GM12801 (cell line): ENCODE measurements around the gene ATG5.

ENCODE experiments used
- TF ChIP-seq, protein P1 (sequence below): IDR thresholded peaks from one replicate; pipeline ENCODE4 v1.5.1; 2011; ENCODE audit warnings: control low read depth; ENCODE audit not compliant: insufficient read length; ENCODE audit errors: extremely low read depth

The ATG5 gene

GRCh38 chr6:106206905-106207304 is 118.7 kb downstream of the ATG5 start:
- TF ChIP-seq, protein P1, sequence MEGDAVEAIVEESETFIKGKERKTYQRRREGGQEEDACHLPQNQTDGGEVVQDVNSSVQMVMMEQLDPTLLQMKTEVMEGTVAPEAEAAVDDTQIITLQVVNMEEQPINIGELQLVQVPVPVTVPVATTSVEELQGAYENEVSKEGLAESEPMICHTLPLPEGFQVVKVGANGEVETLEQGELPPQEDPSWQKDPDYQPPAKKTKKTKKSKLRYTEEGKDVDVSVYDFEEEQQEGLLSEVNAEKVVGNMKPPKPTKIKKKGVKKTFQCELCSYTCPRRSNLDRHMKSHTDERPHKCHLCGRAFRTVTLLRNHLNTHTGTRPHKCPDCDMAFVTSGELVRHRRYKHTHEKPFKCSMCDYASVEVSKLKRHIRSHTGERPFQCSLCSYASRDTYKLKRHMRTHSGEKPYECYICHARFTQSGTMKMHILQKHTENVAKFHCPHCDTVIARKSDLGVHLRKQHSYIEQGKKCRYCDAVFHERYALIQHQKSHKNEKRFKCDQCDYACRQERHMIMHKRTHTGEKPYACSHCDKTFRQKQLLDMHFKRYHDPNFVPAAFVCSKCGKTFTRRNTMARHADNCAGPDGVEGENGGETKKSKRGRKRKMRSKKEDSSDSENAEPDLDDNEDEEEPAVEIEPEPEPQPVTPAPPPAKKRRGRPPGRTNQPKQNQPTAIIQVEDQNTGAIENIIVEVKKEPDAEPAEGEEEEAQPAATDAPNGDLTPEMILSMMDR: no peak

- TF ChIP-seq, protein P1: no peak
Observed at GRCh38 chr6:106204961-106205360, 120.6 kb downstream of the ATG5 start.

- TF ChIP-seq, protein P1: no peak
Observed at GRCh38 chr6:106199998-106200397, 125.6 kb downstream of the ATG5 start.

- TF ChIP-seq, protein P1: no peak
Observed at GRCh38 chr6:106199331-106199730, 126.2 kb downstream of the ATG5 start.

GRCh38 chr6:106197441-106197840 is 128.1 kb downstream of the ATG5 start:
- TF ChIP-seq, protein P1: no peak

DNA sequence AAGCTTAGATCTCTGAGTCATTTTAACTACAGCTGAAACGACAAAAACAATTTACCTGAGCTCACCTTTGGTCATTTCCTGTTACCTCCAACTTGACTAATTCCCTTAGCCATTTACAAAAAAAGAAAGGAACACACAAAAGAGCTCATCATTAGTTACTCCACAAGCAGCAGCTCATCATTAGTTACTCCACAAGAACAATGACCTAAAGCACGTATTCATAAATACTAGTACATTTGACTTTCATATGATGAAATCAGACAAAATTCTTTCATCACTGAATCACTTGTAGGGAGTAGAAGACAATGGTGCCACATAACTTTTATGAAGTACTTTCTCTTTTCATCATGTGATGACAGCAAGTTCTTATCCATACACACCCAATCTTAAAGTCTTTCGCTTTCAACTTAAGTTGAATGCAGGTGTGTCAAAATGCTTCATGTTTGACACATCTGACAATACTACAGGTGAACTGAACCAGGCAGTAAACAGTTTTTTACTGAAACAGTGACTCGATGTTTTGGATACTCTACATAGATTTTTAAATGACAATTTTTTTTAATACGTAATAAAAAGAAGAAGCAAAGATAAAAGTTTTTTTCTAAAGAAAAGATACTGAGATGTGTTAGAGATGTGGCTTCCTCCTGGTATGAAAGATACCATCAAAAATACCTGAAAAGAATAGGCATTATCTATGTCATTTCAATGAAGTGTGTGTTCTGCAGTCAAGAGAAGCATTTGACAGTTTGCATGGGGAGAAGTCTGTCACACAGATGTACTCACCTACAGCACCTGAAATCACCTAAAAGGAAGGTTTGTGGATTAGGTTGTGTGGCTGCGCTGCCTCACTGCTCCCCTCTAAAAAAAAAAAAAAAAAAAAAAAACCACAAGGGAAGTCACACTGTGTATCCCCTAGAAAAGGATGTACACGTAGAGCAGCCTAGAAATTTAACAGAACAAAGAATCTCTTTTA is 130.3 kb downstream of the ATG5 start:
- TF ChIP-seq, protein P1: no peak

DNA sequence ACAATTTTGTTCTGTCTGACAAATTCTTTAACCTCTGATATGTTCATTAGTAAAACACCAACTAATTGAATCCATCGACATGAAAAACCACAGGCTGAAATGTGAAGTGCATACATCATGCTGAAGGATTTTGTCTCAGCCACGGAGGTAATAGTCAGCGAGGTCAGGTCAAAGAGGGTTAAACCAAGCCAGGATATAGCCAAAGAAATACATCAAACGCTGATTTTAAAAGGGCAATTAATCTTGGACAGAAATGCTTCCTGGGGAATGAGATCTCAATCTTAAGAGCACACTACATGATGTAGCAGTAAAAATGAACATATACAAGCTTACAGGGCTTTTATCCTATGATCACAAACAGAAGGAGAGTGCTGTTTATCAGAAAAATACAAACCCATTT is 132.7 kb downstream of the ATG5 start:
- TF ChIP-seq, protein P1: no peak
